GM23338 (cell line): ENCODE measurements around the gene RAB40C. TPM values are rescaled to one million over a fixed set of nuclear protein-coding genes. Genes with fewer than 3 reads are reported as not detected.

Source experiments
- ATAC-seq: fragments of 200-7000 bp; cut with Tn5 transposase; 3 replicates; pipeline ENCODE4 v1.9.1; 2020
- DNase-seq: peaks from one replicate; pipeline ENCODE4 v3.0.0-alpha.2; 2015; ENCODE audit warnings: low spot score
- H2AFZ ChIP-seq: fragments of 200-600 bp; sonication (generic); 2 replicates; pipeline ENCODE4 v1.8.0; 2016; ENCODE audit warnings: antibody characterized with exemption, mild to moderate bottlenecking, moderate library complexity
- H3F3A ChIP-seq: fragments of 200-600 bp; sonication (generic); replicated peaks from 2 replicates; pipeline ENCODE4 v1.8.0; 2017; ENCODE audit warnings: antibody characterized with exemption, mixed run types, low read depth
- H3K27ac ChIP-seq: fragments of 200-600 bp; sonication (generic); 2 replicates; pipeline ENCODE4 v1.6.1; 2016; ENCODE audit warnings: low read depth
- H3K27me3 ChIP-seq: fragments of 200-600 bp; sonication (generic); 2 replicates; pipeline ENCODE4 v1.8.0; 2016; ENCODE audit warnings: mild to moderate bottlenecking, mixed run types, moderate library complexity; ENCODE audit not compliant: insufficient read depth
- H3K36me3 ChIP-seq: fragments of 200-600 bp; sonication (generic); 2 replicates; pipeline ENCODE4 v1.8.0; 2016; ENCODE audit warnings: mild to moderate bottlenecking; ENCODE audit not compliant: insufficient read depth
- H3K4me1 ChIP-seq: fragments of 200-600 bp; sonication (generic); 2 replicates; pipeline ENCODE4 v1.8.0; 2016; ENCODE audit warnings: mild to moderate bottlenecking, moderate library complexity; ENCODE audit not compliant: insufficient read depth
- H3K4me2 ChIP-seq: fragments of 200-600 bp; sonication (generic); 2 replicates; pipeline ENCODE4 v1.7.1; 2017; ENCODE audit warnings: mixed run types
- H3K4me3 ChIP-seq: fragments of 200-600 bp; sonication (generic); 2 replicates; pipeline ENCODE4 v1.6.1; 2016; ENCODE audit warnings: mixed run types
- H3K79me2 ChIP-seq: fragments of 200-600 bp; sonication (generic); replicated peaks from 2 replicates; pipeline ENCODE4 v1.8.0; 2017; ENCODE audit warnings: mild to moderate bottlenecking; ENCODE audit not compliant: insufficient read depth
- H3K9me2 ChIP-seq: fragments of 200-600 bp; sonication (generic); 2 replicates; pipeline ENCODE4 v1.8.0; 2017; ENCODE audit not compliant: insufficient read depth
- H4K20me1 ChIP-seq: fragments of 200-600 bp; sonication (generic); replicated peaks from 2 replicates; pipeline ENCODE4 v1.8.0; 2017; ENCODE audit warnings: mild to moderate bottlenecking; ENCODE audit not compliant: insufficient read depth
- H3K27ac Mint-ChIP-seq: 2 replicates; pipeline ENCODE4 v1.8.0; 2020; ENCODE audit warnings: inconsistent platforms, mild to moderate bottlenecking, moderate library complexity, mixed read lengths
- H3K27me3 Mint-ChIP-seq: 3 replicates; pipeline ENCODE4 v1.8.0; 2022; ENCODE audit warnings: low read depth, mild to moderate bottlenecking, moderate library complexity, mixed read lengths, inconsistent platforms; ENCODE audit not compliant: insufficient read depth, poor library complexity
- H3K36me3 Mint-ChIP-seq: 3 replicates; pipeline ENCODE4 v1.8.0; 2021; ENCODE audit warnings: low read depth, mild to moderate bottlenecking, inconsistent platforms, moderate library complexity, mixed read lengths
- H3K4me1 Mint-ChIP-seq: 3 replicates; pipeline ENCODE4 v1.8.0; 2020; ENCODE audit warnings: mild to moderate bottlenecking, inconsistent platforms, mixed read lengths
- H3K4me3 Mint-ChIP-seq: 3 replicates; pipeline ENCODE4 v1.8.0; 2021; ENCODE audit warnings: moderate library complexity, mild to moderate bottlenecking, inconsistent platforms, mixed read lengths
- H3K9me3 Mint-ChIP-seq: 3 replicates; pipeline ENCODE4 v1.8.0; 2020; ENCODE audit warnings: moderate library complexity, mild to moderate bottlenecking, inconsistent platforms, mixed read lengths
- POLR2AphosphoS5 ChIP-seq: IDR thresholded peaks from 2 replicates; pipeline ENCODE4 v1.6.1; 2016; ENCODE audit warnings: antibody characterized with exemption, low read depth
- STAT1 ChIP-seq: IDR thresholded peaks from one replicate; pipeline ENCODE4 v1.6.1; 2016; ENCODE audit warnings: antibody characterized with exemption; ENCODE audit not compliant: unreplicated experiment
- ZNF114 ChIP-seq: fragments of 250-450 bp; sonication (Bioruptor Pico); IDR thresholded peaks from 2 replicates; pipeline ENCODE4 v1.5.0; 2020; ENCODE audit warnings: mild to moderate bottlenecking, moderate library complexity
- ZNF331 ChIP-seq: fragments of 250-450 bp; sonication (Bioruptor Pico); IDR thresholded peaks from 2 replicates; pipeline ENCODE4 v1.5.0; 2020; ENCODE audit warnings: low read depth, mild to moderate bottlenecking, moderate library complexity
- polyA plus RNA-seq: library from polyadenylated mRNA; unstranded; fragments of >200 nt; fragmentation: Nextera tagmentation; extraction: Ambion mirVana; gene quantifications from 2 replicates; pipeline ENCODE4 v1.2.1, GENCODE V29; 2016
- total RNA-seq: library from RNA; depleted of rRNA; stranded (reverse); fragments of >200 nt; shearing (Covaris generic); gene quantifications from 2 replicates; pipeline ENCODE4 v1.2.3, GENCODE V29; 2014
- TF ChIP-seq, protein P1 (sequence below), 2 experiments: fragments of 200-600 bp in 1 of 2; sonication (generic) in 1 of 2; conservative IDR thresholded peaks; 2 replicates each; pipeline versions ENCODE4 v1.5.1 to v1.6.1; 2016 to 2017; ENCODE audit warnings: antibody characterized with exemption in 2 of 2, low read depth in 2 of 2, mild to moderate bottlenecking in 2 of 2, moderate library complexity in 1 of 2
- TF ChIP-seq, protein P2 (sequence below): IDR thresholded peaks from one replicate; pipeline ENCODE4 v1.6.1; 2018; ENCODE audit warnings: antibody characterized with exemption; ENCODE audit not compliant: unreplicated experiment

Gene RAB40C
- total and polyA plus RNA-seq, 2 experiments from 2014 or later, result 11.2 to 24.6 TPM

DNA sequence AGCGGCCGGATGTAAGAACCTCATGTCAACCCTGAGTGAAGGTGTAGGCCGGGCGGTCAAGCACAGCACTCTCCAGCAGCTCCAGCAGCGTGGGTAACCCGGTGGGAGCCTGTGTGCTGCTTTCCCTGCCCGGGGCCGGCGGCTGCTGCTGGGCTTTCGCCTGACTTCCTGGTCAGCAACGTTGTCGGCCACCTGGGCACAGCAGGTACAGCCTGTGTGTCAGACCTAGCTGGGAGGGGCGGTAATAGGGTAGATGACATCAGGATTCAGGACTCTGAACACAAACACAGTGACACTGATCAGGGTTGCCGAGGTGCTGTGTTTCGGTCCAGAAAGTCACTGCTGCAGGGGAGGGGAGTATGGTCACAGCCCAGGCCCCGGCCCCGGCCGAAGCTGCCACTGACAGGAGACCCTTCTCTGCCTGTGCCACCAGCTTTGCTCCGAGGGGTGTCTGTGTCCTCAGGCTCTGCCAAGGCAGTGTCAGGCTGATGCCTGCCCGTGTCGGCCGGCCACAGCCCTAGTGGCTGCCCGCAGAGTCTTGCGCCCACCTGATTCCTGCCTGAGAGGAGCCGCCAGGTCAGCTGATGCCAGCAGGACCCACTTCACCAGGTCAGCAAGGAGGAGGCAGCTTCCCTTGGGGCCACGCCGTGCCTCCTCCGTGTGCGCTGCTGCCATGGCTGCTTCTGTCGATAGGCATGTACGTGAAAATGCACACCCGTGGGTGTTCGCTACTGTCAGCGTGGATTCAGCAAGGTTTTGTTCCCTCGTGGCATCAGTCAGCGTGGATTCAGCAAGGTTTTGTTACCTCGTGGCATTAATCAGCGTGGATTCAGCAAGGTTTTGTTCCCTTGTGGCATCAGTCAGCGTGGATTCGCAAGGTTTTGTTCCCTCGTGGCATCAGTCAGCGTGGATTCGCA is 9.2 kb downstream of the RAB40C start (continued):
- TF ChIP-seq STAT1 (no peak), POLR2AphosphoS5 (no peak)
- TF ChIP-seq, protein P1, sequence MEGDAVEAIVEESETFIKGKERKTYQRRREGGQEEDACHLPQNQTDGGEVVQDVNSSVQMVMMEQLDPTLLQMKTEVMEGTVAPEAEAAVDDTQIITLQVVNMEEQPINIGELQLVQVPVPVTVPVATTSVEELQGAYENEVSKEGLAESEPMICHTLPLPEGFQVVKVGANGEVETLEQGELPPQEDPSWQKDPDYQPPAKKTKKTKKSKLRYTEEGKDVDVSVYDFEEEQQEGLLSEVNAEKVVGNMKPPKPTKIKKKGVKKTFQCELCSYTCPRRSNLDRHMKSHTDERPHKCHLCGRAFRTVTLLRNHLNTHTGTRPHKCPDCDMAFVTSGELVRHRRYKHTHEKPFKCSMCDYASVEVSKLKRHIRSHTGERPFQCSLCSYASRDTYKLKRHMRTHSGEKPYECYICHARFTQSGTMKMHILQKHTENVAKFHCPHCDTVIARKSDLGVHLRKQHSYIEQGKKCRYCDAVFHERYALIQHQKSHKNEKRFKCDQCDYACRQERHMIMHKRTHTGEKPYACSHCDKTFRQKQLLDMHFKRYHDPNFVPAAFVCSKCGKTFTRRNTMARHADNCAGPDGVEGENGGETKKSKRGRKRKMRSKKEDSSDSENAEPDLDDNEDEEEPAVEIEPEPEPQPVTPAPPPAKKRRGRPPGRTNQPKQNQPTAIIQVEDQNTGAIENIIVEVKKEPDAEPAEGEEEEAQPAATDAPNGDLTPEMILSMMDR (conservative IDR thresholded peaks at IDR 0.05; ENCODE audit: low read depth in 2 of 2), result no peak

DNA sequence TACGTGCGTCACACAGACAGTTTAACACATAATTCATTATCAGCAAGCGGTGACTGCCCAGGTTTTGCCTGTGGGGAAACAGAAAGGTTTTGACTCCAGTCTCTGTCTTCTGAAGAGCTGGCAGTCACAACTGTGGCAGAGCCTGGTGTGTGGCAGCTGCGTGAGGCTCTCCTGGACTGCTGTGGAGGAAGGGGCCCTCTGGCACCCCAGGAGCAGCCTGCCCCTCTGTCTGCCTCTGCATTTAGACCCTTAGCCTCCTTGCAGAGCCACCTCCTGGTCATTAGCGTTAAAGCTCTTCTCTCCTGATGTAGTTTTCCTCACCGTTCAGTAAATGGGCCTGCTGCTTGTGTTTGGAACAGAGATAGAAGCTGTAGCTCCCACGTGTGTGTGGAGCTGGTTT is 10.9 kb downstream of the RAB40C start:
- H3K36me3 Mint-ChIP-seq, result peaks cover 30% of the 10 kb centered on the region
- peak; percentile 69 for DNase-seq
- no peak overlapping the region for H3K27ac Mint-ChIP-seq

More for the DNA sequence above, 10.9 kb downstream of the RAB40C start:
- Histone ChIP-seq H3K36me3 (no peaks in the 10 kb centered on the region), H2AFZ (no peak overlapping the region), H4K20me1 (no peaks in the 10 kb centered on the region; the same call in 1 of the 2 replicates), H3K9me2 (no peaks in the 10 kb centered on the region), H3K27ac (no peak overlapping the region), H3K4me2 (no peak overlapping the region), H3K27me3 (no peaks in the 10 kb centered on the region), H3K4me3 (no peak overlapping the region), H3F3A (0 out of 2 replicates have a peak, but pooled peaks cover 3% of the 10 kb centered on the region), H3K79me2 (peaks cover 45% of the 10 kb centered on the region), H3K4me1 (no peaks in the 10 kb centered on the region)
- ATAC-seq, result peak; percentile 98
- Mint-ChIP-seq H3K27me3 (peaks cover 18% of the 10 kb centered on the region), H3K4me3 (no peak overlapping the region; the same call in 2 of the 3 replicates), H3K9me3 (peaks cover 15% of the 10 kb centered on the region), H3K4me1 (no peaks in the 10 kb centered on the region; the same call in 2 of the 3 replicates)
- TF ChIP-seq, protein P1 (conservative IDR thresholded peaks at IDR 0.05; ENCODE audit: low read depth in 2 of 2), result peak; percentile 46 to 68
- TF ChIP-seq ZNF114, result no peak
- no peak for TF ChIP-seq ZNF331
- TF ChIP-seq, protein P2, sequence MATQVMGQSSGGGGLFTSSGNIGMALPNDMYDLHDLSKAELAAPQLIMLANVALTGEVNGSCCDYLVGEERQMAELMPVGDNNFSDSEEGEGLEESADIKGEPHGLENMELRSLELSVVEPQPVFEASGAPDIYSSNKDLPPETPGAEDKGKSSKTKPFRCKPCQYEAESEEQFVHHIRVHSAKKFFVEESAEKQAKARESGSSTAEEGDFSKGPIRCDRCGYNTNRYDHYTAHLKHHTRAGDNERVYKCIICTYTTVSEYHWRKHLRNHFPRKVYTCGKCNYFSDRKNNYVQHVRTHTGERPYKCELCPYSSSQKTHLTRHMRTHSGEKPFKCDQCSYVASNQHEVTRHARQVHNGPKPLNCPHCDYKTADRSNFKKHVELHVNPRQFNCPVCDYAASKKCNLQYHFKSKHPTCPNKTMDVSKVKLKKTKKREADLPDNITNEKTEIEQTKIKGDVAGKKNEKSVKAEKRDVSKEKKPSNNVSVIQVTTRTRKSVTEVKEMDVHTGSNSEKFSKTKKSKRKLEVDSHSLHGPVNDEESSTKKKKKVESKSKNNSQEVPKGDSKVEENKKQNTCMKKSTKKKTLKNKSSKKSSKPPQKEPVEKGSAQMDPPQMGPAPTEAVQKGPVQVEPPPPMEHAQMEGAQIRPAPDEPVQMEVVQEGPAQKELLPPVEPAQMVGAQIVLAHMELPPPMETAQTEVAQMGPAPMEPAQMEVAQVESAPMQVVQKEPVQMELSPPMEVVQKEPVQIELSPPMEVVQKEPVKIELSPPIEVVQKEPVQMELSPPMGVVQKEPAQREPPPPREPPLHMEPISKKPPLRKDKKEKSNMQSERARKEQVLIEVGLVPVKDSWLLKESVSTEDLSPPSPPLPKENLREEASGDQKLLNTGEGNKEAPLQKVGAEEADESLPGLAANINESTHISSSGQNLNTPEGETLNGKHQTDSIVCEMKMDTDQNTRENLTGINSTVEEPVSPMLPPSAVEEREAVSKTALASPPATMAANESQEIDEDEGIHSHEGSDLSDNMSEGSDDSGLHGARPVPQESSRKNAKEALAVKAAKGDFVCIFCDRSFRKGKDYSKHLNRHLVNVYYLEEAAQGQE, result no peak
